ENCODE measurements around the gene AQP6.

DNA sequence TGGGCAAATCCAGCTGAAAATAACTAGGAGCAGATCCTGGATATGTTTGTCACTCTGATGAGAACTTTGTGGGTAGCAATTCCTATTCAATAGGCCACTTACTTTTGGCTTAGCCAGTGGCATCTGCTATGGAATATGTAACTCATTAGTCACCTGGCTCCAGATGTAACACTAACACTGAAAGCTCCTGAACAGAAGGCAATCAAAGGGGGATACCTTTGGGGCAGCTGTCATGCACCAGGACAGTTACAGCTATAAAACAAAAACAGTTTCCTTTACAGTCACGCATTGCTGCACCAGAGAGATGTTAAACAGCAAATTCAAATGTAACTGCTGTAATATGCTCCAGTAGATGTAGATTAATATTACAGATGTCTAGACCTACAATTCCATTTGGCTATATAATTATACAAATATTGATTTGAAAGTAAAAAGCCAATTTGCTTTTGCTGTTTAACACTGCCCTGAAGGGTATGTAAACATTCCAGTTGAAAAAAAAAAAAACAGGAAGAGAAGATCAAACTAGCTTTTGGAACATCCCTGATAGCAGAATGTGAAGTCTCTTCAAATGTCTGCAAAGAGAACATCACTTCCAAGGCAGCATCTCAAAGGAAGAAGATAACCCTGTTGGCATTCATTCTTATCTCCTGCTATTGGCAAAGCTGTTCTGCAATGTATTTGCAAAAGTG is 34.2 kb downstream of the AQP6 start:
- TF ChIP-seq REST (IDR thresholded peaks at IDR 0.05; ENCODE audit: low read depth) (no peak), CREB1 (IDR thresholded peaks at IDR 0.05; ENCODE audit: low read depth) (no peak), MAX (IDR thresholded peaks at IDR 0.05) (no peak), RAD21 (IDR thresholded peaks at IDR 0.05; ENCODE audit: low read depth) (no peak), EP300 (IDR thresholded peaks at IDR 0.05; ENCODE audit: borderline replicate concordance) (no peak), TAF1 (IDR thresholded peaks at IDR 0.05; ENCODE audit: low read depth) (no peak), CEBPB (IDR thresholded peaks at IDR 0.05) (no peak), ZBTB7A (IDR thresholded peaks at IDR 0.05; ENCODE audit: low read depth) (no peak)
- TF ChIP-seq, protein P1, sequence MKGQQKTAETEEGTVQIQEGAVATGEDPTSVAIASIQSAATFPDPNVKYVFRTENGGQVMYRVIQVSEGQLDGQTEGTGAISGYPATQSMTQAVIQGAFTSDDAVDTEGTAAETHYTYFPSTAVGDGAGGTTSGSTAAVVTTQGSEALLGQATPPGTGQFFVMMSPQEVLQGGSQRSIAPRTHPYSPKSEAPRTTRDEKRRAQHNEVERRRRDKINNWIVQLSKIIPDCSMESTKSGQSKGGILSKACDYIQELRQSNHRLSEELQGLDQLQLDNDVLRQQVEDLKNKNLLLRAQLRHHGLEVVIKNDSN (IDR thresholded peaks at IDR 0.05) = no peak
